ENCODE data around the gene KRTAP5-9. TPM values are rescaled to one million over a fixed set of nuclear protein-coding genes. Genes with fewer than 3 reads are reported as not detected.
"Not testable (repeated sequence)": the region's sequence is repeated elsewhere in the genome, so short reads cannot be mapped to it uniquely, and the experiment has no call there.

KRTAP5-9 gene
- total RNA-seq, 1 experiment from 2014 or later = not detected

DNA sequence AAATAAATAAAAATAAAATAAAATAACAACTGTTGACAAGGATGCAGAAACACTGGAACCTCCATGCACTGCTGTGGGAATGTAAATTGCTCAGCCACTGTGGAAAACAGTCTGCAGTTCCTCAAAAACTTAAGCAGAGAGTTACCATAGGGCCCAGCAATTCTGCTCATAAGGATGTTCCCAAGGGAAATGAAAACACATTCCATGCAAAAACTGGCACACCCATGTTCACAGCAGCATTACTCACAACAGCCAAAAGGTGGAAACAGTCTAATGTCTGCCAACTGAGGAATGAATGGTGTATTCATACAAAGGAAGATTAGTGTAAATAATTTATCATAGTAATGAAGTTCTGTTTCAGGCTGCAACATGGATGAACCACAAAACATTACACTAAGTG lies 13.9 kb downstream of the KRTAP5-9 start:
- no peak for DNase-seq (ENCODE audit: low read depth)

DNA sequence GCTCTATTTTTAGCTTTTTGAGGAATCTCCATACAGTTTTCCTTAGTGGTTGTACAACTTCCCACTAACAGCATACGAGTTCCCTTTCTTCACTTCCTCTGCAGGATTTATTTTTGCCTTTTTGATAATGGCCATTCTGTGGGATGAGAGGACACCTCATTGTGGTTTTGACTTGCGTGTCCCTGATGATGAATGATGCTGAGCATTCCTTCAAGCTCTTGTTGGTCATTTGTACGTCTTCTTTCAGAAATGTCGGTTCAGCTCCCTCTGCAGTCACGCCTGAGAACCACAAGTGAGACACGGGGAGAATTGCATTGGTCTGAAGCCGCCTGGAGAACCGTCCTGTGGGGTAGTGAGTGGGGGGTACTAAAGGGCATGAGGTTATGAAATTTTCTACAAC lies 15.2 kb downstream of the KRTAP5-9 start:
- DNase-seq (ENCODE audit: low read depth) = peak; percentile 77

DNA sequence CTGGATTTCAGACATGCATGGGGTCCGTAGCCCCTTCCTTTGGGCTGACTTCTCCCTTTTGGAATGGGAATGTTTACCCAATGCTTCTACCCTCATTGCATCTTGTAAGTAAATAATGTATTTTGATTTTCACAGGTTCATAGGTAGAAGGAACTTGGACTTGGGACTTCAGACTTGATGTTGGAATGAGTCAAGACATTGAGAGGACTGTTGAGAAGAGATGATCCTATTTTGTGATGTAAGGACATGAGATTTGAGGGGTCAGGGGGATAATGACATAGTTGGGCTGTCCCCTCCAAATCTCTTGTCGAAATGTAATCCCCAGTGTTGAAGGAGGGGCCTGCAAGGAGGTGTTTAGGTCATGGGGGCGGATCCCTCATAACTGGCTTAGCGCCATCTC lies 16.2 kb downstream of the KRTAP5-9 start:
- no peak for DNase-seq (ENCODE audit: low read depth)

DNA sequence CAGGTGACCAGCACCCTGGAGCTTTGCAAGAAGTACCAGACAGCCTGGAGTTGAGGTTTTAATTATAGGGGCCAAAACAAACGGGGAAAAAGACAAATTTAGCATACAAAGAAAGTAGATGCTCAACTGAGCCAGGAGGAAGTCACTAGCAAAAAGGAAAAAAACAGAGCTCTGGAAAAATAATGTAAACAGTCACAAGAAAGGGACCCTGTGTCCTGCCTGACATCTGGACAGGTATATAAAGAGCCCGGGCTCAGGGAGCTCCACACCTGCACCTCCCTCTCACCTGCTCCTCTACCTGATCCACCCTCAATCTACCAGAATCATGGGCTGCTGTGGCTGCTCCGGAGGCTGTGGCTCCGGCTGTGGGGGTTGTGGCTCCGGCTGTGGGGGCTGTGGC lies 17.0 kb downstream of the KRTAP5-9 start, which contains the start of gene KRTAP5-10:
TSS of gene KRTAP5-10 (plus strand) at position 301 of the 400 bp plus-strand sequence. CDS start at position 326, 25 bp downstream.
- DNase-seq (ENCODE audit: low read depth) = no peak

DNA sequence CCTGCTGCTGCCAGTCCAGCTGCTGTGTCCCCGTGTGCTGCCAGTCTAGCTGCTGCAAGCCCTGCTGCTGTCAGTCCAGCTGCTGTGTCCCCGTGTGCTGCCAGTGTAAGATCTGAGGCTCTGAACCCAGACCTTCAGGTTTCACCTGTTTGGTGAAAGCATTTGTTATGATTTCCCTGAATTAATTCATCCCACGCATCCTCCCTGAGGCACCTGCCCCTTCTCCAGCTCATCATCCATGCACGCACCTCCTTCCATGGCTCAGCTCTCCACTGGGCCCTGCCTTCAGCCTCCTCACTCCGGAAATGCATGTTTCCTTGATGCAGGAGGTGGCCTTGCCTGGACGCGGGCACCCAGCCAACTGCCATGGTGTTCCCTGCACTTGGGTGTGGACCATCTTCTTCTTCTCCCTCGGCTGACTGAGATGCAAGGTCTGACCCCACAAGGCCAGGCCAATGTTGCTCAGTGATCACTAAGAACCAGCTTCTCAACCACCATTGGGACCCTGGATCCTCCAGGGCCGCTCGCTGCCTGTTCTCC lies 17.9 kb downstream of the KRTAP5-9 start:
- DNase-seq (ENCODE audit: low read depth) = no peak

DNA sequence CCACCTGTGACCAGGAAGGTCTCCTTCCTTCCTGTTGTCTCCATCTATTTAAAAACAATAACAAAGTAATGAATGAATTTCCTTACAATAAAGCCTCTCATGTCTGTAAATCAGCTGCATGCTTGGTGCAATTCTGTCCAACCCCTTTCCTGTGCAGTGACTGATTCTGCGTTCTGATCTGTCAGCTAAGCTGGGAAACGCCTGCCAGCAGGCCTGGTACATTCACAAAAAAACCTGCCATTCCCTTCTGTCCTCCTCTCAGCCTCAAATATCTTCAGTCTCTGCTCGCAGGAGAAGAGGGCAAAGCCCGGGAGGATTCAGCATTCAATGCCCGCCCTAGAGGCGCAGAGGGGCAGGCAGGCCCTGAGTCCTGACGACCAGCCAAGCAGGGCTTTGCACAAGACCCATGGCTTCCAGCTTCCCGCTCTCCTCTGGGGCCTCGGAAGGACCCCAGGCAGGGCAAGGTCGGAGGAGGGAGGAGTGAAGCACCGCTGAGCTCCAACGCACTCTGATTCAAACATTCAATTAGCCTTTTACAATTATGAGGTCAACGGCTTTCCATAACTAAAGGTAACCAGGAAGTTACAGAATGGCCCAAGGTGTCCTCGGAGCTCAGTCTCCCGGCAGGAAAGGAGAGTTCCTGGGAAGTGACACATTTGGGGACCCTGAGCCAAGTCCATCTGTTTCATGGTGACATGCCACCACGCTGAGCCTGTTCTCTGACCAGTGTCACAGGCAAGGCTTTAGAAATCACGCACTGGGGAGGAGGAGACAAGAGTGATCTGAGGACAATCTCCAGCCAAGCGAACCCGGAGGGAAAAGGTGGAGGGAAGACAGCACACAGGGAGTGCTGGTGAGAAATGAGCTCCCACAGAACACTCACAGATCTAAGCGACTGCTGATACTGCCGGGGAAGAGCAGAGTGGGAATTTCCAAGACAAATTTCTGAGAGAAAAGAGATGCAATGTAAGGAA lies 18.7 kb downstream of the KRTAP5-9 start:
- DNase-seq (ENCODE audit: low read depth) = not testable (repeated sequence)

DNA sequence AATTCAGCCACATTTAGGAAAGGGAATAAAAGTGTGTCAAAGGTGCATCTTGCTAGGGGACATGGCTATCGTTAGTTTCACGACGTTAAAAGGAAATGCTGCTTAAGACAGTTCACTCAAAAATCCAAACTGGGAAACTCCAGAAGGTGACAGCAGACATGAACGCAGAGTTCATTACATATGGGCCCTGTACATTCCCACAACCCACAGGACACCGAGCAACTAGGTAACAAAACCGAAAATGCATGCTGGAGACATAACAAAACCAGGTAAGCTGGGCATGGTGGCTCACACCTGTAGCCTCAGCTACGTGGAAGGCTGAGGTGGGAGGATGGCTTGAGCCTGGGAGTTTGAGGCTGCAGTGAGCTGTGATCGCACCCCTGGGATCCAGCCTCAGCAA lies 19.4 kb downstream of the KRTAP5-9 start:
- not testable (repeated sequence) for DNase-seq (ENCODE audit: low read depth)

DNA sequence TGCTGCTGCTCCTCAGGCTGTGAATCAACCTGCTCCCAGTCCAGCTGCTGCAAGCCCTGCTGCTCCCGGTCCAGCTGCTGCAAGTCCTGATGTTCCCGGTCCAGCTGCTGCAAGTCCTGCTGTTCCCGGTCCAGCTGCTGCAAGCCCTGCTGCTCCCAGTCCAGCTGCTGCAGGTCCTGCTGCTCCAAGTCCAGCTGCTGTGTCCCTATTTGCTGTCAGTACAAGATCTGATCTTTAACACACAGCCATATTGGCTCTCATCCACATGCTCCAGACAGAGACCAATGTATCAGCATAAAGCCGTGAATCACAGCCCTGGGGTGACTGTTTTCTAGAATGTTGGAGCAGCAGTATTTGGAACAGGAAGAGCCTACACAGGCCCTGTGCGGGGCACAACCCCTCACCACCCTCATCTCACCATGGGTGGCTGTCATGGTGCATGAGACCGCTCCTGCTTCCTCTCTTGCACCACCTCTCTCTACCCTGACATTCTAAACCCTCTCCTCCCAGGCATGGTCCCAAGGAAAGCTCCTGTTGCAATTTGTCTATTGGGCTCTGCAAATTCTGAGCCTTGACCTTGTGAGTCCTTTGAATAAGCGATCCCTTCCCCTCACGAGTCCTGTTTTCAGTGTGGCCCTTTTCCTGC lies 20.6 kb downstream of the KRTAP5-9 start:
- DNase-seq (ENCODE audit: low read depth) = peak; percentile 20

DNA sequence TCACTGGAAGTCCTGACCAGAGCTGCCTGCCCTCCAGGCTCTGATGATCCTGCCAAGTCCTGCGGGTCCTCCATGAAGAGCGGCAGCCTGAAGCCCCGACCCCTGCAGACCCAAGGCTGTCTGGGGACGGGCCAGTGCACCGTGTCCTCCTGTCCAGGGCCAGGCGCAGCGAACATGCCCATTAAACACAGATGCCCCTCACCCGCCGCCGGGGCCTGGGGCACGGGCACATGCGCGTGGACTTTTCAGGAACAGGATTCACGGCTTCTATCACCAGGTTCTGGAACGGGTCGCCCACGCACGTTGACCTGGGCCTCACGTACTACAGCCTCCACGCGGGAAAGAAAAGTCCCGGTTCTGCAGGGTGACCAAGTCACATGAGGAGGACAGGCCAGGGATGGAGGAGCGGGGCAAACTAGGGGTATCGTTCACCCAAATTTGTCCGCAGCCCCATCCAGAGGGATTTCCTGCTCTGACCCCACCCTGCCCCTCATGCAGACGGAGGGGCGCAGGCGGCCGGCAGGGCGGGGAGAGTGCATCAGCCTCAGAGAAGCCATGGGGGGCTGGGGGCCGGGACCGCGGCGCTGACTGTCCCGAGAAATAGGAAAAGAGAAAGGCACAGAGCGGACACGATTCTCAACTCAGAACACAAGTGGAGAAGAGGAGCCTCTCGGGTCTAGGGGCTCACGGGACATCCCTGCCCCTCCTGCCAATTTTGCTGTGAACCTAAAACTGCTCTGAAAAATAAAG lies 23.1 kb downstream of the KRTAP5-9 start:
- DNase-seq (ENCODE audit: low read depth) = not testable (repeated sequence)

DNA sequence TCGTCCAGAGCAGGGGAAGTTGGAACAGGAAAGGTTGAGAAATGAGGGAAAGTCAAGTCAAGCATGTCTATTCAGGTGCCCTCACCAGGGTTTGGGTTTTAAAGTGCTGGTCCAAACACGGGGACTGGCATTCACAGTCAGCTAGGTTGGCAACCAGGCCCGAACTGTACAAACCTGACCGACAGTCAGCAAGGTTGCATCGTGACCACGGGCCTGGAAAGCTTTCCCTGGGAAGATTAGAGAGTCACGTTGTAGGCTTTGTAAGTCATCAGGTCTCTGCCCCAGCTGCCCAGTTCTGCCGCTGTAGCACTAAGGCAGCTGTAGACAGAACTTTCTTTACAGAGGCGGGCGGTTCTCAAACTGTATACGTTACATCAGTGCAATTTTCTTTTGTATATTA lies 24.6 kb downstream of the KRTAP5-9 start:
- DNase-seq (ENCODE audit: low read depth) = no peak

DNA sequence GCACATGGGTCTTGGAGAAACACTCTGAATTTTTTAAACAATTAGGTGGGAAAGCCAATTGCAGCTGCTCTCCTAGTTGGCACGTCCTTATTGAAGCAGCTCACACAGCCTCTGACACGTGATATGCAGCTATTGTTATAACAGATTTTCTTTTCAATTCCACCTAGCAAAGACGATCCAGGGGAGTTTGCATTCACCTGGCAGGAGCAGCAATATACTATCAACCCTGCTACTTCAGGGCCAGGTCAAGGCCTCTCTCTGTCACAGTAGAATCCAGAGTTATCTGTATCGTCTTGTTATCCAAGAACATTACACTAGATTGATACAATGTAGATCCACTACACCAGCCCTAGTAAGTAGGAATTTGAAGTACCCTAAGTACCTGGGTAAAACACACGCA lies 26.2 kb downstream of the KRTAP5-9 start:
- DNase-seq (ENCODE audit: low read depth) = no peak

DNA sequence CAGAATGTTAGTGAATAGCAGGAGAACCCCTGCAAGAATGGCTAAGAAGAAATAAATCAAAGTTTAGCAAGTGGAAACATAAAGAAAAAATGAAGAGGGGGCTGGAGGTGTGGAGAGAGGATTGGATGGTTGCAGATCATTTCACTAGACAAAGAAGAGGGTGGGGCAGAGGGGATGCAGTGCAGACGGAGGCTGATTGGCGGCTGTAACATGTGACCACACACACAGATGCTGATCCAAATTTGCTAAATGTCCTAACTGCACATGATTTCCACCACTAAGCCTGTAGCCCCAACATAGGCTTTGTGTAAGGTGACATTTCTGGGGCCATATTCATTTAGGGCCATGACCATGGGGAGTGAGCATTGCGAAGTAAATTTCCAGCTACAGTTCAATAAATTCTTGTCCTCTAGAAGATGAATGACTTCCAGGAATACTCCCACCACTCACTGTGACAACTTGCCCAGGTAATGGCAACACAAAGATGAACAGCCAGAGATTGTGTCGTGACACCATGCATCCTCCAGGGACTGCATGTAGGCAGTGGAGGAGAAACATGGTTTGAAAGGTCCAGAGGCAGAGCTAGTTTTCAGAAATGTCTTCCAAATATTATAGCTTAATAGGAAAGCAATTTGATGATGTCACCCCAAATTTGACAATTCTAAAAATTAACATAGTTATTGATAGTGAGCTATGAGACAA lies 27.7 kb downstream of the KRTAP5-9 start:
- no peak for DNase-seq (ENCODE audit: low read depth)

DNA sequence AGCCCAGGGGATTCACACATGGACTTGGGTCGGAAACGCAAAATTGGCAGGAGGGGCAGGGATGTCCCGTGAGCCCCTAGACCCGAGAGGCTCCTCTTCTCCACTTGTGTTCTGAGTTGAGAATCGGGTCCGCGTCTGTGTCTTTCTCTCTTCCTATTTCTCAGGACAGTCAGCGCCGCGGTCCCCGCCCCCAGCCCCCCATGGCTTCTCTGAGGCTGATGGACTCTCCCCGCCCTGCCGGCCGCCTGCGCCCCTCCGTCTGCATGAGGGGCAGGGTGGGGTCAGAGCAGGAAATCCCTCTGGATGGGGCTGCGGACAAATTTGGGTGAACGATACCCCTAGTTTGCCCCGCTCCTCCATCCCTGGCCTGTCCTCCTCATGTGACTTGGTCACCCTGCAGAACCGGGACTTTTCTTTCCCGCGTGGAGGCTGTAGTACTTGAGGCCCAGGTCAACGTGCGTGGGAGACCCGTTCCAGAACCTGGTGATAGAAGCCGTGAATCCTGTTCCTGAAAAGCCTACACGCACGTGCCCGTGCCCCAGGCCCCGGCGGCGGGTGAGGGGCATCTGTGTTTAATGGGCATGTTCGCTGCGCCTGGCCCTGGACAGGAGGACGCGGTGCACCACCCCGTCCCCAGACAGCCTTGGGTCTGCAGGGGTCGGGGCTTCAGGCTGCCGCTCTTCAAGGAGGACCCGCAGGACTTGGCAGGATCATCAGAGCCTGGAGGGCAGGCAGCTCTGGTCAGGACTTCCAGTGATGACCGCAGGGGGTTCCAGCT lies 28.7 kb downstream of the KRTAP5-9 start:
- DNase-seq (ENCODE audit: low read depth) = not testable (repeated sequence)

DNA sequence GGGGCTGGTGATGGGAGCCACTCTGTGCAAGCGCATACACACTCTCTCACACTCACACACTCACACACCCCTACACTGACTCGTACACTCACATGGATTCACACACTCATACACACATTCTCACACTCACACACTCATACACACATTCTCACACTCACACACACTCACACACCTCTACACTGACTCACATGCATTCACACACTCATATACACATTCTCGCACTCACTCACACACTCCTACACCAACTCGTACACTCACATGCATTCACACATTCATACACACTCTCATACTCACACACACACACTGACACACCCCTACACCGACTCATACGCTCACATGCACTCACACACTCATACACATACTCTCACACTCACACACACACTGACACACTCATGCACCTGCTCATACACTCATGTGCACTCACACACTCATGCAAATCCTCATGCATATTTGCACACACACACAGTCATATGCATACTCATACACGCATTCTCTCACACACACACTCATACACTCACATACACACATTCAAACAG lies 29.3 kb downstream of the KRTAP5-9 start:
- no peak for DNase-seq (ENCODE audit: low read depth)

DNA sequence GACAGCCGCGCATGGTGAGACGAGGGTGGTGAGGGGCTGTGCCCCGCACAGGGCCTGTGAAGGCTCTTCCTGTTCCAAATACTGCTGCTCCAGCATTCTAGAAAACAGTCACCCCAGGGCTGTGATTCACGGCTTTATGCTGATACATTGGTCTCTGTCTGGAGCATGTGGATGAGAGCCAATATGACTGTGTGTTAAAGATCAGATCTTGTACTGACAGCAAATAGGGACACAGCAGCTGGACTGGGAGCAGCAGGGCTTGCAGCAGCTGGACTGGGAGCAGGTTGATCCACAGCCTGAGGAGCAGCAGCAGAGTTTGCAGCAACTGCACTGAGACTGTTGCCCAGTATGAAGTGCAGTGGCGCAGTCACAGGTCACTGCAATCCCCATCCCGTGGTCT lies 31.3 kb downstream of the KRTAP5-9 start:
- DNase-seq (ENCODE audit: low read depth) = peak; percentile 49

DNA sequence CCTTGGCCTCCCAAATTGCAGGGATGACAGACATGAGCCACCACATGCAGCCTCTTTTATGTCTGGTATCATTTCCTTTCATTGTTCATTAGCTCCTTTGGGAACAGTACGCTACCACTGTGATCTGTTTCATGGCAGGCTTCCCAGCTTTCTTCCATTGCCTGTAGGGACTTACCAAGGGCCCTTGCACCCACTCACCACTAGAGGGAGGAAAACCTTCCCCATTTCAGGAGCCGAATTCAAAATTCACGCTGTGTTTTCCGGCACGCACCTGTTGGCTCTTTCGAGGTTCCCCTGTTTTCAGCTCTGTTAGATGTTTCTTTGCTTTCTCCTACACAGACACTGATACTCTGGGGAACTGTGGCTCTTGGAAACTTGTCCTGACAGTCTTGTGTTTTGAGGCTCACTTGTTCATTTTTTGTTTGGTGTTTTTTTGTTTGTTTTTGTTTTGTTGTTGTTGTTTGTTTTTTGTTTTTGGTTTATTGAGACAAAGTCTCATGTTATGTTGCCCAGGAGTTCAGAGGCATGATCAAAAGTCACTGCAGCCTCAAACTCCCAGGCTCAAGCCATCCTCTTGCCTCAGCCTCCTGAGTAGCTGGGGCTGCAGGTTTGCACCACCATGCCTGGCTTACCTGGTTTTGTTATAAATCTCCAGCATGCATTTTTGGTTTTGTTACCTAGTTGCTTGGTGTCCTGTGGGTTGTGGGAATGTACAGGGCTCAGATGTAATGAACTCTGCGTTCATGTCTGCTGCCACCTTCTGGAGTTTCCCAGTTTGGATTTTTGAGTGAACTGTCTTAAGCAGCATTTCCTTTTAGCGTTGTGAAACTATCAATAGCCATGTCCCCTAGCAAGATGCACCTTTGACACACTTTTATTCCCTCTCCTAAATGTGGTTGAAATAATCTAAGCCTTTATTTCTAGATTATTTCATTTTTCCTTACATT lies 32.1 kb downstream of the KRTAP5-9 start:
- peak; percentile 74 for DNase-seq (ENCODE audit: low read depth)

DNA sequence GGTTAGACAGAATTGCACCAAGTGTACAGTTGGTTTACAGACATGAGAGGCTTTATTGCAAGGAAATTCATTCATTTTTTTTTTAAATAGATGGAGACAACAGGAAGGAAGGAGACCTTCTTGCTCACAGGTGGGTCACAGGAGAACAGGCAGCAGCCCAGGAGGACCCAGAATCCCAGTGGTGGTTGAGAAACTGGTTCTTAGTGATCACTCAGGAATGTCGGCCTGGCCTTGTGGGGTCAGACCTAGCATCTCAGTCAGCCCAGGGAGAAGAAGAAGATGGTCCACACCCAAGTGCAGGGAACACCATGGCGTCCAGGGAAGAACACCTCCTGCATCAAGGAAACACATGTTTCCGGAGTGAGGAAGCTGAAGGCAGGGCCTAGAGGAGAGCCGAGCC lies 33.6 kb downstream of the KRTAP5-9 start:
- no peak for DNase-seq (ENCODE audit: low read depth)

DNA sequence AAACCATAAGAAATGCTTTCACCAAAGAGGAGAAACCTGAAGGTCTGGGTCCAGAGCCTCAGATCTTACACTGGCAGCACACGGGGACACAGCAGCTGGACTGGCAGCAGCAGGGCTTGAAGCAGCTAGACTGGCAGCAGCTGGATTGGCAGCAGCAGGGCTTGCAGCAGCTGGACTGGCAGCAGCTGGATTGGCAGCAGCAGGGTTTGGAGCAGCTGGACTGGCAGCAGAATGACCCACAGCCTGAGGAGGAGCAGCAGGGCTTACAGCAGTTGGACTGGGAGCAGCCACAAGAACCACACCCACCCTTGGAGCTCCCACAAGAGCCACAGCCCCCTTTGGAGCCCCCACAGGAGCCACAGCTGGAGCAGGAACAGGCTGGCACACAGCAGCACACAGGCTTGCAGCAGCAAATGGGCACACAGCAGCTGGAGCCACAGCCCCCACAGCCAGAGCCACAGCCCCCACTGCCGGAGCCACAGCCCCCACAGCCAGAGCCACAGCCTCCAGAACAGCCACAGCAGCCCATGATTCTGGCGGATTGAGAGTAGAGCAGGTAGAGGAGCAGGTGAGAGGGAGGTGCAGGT lies 34.2 kb downstream of the KRTAP5-9 start, which contains the start of gene KRTAP5-11:
TSS of gene KRTAP5-11 (minus strand) at position 567 of the 587 bp plus-strand sequence. CDS start at position 529, 38 bp downstream.
- no peak for DNase-seq (ENCODE audit: low read depth)
